NCI-H2107 (cell line): Measurements from ENCODE around the gene MYH10.

Experiments
- DNase-seq: peaks from one replicate; lab custom pipeline; 2025; lab: John Stamatoyannopoulos, UW

The MYH10 gene

DNA sequence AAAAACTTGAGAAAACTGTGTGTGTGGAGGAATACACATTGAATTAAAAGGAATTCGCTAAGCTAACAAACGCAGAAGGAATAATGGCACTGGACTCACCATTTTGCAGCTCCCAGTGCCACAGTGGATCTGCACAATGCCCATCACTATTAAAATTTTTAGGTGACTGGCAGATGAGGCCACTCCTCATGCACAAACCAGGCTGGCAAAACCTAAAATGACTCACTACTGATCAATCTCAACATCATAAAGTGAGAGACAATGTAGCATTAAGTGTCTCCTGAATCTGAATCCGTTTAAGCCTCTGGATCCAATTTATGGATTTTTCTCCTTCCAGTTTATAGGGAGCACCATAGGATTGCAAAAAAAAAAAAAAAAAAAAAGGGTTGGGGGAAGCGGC lies 20.6 kb downstream of the MYH10 start:
- no peak for DNase-seq

DNA sequence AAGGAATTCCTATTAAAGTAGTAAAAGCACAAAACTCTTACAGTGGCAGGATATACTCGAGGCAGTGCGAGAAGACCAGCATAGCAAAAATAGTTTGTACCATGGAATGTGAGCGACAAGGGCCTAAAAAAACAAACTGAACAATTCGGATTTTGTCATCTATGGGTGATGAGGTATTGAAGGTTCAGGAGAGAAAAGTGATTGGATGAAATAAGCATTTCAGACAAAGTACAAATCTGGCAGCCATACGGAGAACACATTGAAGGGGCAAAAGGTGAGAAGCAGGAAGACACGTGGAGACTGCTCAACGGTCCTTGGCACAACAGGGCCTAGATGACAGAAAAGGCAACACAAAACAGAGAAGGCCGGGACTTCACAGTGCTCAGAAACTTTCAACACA lies 22.5 kb downstream of the MYH10 start:
- DNase-seq = no peak

- no peak for DNase-seq
These were observed 24.1 kb downstream of the MYH10 start for GRCh38 chr17:8606401-8606800.

GRCh38 chr17:8602679-8603078 lies 27.8 kb downstream of the MYH10 start:
- no peak for DNase-seq

- DNase-seq = no peak
These were observed 31.0 kb downstream of the MYH10 start for GRCh38 chr17:8599351-8600011.

GRCh38 chr17:8598913-8599312 lies 31.6 kb downstream of the MYH10 start:
- no peak for DNase-seq

- DNase-seq = no peak
These were observed 36.7 kb downstream of the MYH10 start for GRCh38 chr17:8593830-8594229.

GRCh38 chr17:8593276-8593675 lies 37.2 kb downstream of the MYH10 start:
- no peak for DNase-seq

- DNase-seq = no peak
These were observed 41.5 kb downstream of the MYH10 start for GRCh38 chr17:8588877-8589554.

GRCh38 chr17:8586766-8587165 lies 43.8 kb downstream of the MYH10 start:
- DNase-seq = no peak

DNA sequence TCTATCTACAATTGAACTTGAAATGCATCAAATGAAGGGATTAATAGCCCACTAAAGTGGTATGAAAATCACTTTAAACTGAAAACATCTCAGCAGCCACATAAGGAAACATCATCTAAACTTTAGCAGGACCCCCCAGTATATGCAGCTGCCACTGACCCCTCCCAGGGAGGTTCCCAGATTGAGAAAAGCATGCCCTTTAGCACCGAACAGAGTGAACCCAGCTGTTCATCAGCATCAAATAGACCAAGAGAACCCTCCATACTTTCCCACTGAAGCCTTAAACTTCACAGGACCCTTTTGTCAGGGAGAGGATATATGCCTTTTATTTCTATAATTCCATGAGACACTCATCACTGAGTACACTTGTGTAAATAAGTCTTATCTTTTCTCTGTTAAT lies 44.6 kb downstream of the MYH10 start:
- DNase-seq = no peak

DNA sequence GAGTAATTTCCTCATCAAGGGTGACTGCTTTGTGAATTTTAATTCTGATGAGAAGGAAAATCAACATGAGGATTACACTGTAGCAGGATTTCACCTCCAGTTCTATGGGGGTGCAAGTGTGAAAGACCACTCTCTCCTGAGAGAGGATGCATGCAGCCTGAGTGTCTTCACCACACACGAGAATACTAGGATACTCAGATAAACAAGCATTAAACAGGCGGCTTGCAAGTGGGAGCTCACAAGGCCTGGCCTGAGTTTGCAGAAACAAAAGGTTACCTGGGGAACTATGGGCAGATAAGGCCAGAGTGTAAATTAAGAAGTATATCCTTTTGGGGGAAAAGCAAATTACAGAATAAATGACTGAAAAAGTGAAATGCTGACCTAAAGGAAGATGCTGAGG lies 46.6 kb downstream of the MYH10 start:
- no peak for DNase-seq

DNA sequence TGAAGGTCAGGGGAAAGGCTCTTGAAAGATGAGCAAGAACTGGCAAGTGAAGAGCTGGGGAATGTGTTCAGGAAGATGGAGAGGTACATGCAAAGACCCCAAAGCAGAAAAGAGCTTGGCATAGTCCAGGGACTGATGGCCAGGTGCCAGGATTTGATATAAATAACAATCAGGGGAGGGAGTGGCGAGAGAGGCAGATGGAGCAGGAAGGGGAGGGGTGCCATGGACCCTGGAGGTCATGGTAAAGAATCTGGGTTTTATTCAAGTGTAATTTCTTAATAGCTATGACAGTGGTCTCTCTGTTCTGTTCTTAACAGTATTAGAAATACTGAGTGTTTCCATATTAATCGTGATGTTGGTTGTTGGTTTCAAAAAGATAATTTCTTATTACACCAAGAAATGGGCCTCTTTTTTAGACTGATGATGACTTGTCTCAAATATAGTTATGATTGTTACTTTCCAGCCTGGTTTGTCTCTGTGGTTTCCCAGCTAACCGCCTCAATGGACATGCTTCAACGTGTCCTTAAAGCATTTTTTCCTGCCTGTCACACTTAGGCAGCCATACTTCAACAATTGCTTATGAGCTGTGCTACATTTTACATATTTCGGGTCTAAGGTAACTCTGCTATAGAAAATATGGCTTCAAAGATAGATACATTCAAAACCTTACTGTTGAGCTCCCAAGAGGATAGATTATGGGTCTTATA lies 49.4 kb downstream of the MYH10 start:
- no peak for DNase-seq

- DNase-seq = no peak
These were observed 52.7 kb downstream of the MYH10 start for GRCh38 chr17:8577868-8578267.

DNA sequence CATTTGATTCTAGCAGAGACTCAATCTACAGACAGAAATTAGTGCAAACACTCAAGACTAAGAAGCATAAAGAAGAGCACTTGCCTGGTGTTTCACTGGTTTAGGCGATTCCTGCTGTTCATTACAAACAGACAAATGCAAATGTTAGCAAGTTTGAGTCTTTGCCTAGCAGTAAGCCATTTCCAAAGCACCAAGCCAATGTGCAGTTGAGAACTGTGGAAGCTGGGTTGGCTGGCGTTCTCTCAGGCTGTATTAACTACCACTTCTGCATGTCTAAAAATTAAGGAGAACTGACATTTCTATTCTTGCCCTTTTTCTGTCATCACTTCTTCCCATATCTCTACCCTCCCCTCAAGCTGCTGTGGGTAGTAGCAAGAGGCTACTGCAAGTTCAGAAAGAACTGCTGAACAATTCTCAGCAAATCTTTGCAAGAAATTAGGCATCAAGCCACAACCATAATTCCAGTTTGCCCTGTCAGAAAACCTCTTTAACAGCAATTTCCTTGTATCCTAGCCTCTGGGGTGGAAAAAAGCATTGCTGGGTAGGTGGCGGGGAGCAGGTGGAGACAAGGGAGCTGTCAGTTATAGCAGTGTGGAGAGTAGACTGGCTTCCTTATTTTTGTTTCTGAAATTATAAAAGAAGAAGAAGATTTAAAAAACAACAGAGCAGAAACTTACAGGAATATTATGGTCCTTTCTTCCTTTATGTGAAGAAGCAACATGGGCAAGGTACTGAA lies 53.8 kb downstream of the MYH10 start:
- no peak for DNase-seq

DNA sequence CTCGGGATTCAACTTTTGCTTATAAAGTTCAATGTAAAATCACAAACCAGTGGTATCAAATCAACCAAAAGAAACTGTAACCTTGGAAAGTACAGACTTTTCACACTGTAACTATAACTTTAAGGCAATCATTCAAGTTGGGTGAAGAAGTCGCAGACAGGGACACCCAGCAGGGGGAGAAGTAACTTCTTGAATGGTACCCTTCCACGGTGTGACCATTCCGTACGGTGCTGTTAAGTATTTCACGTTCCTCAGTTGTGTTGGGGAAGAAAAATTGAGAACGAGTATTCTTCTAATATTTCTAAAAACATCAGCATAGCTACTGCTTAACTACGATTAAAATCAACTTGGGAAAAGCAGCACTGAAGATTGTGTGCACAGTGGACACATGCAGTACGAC lies 55.8 kb downstream of the MYH10 start:
- DNase-seq = no peak

GRCh38 chr17:8572764-8573163 lies 57.8 kb downstream of the MYH10 start:
- no peak for DNase-seq

- DNase-seq = no peak
These were observed 66.4 kb downstream of the MYH10 start for GRCh38 chr17:8563981-8564602.

DNA sequence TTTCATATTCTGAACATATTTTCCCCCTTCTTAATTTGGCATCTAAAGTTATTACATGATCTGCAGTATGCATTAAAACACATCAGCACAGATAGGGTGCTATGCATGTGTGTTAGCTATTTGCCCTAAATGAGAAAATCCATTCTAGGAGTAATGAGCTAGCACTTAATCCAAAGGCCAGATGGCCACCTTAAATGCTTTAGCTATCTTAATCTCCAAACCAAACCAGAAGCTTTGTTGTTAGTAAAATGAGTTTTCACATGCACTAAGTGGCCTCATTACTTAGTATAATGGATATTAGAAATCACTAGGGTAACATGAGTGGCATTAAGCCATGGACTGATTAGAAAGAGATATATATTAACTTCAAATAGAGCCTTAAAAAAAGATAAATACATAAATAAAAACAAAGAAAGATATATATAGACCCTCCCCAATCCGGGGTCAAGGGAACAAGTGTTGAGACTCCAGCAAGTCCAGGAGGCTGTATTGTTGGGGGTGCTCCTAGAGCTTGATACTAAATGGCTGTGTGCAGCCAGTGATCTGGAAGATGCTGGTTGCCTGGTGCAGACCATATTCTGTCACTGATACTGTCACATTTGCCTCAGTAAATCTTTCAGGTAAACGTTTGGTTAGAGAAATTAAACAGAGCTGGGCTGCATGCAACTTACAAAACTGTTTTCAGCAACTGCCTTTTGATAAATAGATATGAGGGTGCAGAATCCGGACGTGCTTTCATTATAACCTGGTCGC lies 67.3 kb downstream of the MYH10 start:
- DNase-seq = no peak

- DNase-seq = no peak
These were observed 72.4 kb downstream of the MYH10 start for GRCh38 chr17:8558144-8558543.

DNA sequence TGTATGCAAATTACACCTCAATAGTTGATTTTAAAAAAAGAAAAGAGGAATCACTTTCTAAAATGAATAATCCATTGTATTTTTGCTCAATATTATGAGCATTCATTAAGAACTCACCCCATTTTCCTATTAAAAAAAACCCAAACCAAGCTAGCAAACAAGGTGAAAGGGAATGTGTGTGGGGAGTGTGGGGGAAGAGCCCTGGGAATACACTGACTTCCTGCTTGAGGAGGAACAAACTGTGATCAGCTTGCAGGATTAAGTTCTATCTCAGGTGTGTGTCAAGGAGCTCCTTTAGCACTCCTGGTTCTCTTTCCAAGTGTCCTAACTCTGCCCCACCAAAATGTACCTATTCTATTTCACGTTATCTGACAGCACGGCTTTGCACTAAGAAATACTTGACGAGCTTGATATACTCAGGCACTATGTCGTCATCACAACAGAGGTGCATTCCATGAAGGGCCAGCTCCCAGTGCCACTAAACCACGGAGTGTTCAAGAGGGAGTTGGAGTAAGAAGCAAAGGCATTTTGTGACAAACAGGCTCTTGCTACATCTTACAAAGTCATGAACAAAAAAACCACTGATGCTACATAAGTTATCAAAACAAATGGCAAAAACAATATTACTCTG lies 73.2 kb downstream of the MYH10 start:
- DNase-seq = no peak
